ENCODE results near the gene RAB3A. TPM values are rescaled to one million over a fixed set of nuclear protein-coding genes. Genes with fewer than 3 reads are reported as not detected.

The RAB3A gene
- total and polyA plus RNA-seq, 5 donors: 23.1 to 41.5 (median 29.1) TPM

GRCh38 chr19:18197306-18197705 lies 6.5 kb downstream of the RAB3A start:
- no peak overlapping the region for H3K27ac ChIP-seq (ENCODE audit: low read length)
- DNase-seq (peak in 1 of 3 donors; percentile 48), ATAC-seq (no peak)
- no peaks in the 10 kb centered on the region for H3K9me3 ChIP-seq (ENCODE audit: control insufficient read depth, low read length)
- H3K4me1 ChIP-seq (ENCODE audit: control insufficient read depth, insufficient read depth, low read length): no peaks in the 10 kb centered on the region
- no peak overlapping the region for H3K4me3 ChIP-seq (ENCODE audit: low read length)
- 92% methylated on average over 18 of the region's 18 CpGs for WGBS
- no peaks in the 10 kb centered on the region for H3K27me3 ChIP-seq (ENCODE audit: control insufficient read depth, insufficient read depth)
- intact Hi-C loops (cut with DNase I): no loop called here

GRCh38 chr19:18196511-18196845 lies 7.4 kb downstream of the RAB3A start:
- intact Hi-C loops (cut with DNase I): no loop called here
- H3K9me3 ChIP-seq (ENCODE audit: control insufficient read depth, low read length): no peaks in the 10 kb centered on the region
- DNase-seq: no peak
- H3K4me3 ChIP-seq (ENCODE audit: low read length): no peak overlapping the region
- H3K4me1 ChIP-seq (ENCODE audit: control insufficient read depth, insufficient read depth, low read length): no peaks in the 10 kb centered on the region
- 85% methylated on average over 7 of the region's 7 CpGs for WGBS
- H3K27ac ChIP-seq (ENCODE audit: low read length): no peak overlapping the region
- no peak for ATAC-seq
- H3K27me3 ChIP-seq (ENCODE audit: control insufficient read depth, insufficient read depth): no peaks in the 10 kb centered on the region

GRCh38 chr19:18194554-18195238 lies 9.1 kb downstream of the RAB3A start:
- 34% methylated on average over 27 of the region's 27 CpGs for WGBS
- no peak overlapping the region for H3K4me3 ChIP-seq (ENCODE audit: low read length)
- DNase-seq: peak; percentile 46 to 76 (median 75)

DNA sequence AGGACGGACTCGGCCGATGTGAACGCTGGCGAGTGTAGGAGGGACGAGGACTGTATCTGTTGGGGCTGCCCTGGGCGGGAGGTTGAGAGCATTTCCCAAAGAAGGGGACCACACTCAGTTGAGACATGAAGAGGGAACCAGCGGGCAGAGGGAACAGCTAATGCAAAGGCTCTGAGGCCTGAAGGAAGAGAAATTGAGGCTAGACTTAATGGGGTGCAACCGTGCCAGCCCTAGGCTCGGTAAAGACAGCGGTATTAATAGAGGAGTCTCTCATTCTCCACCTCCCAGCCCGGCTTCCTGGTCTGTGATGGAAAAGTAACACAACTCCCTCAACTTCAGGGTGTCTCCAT lies 9.7 kb downstream of the RAB3A start:
- Histone ChIP-seq H3K27me3 (ENCODE audit: control insufficient read depth, insufficient read depth) (no peaks in the 10 kb centered on the region), H3K4me3 (ENCODE audit: low read length) (no peak overlapping the region), H3K9me3 (ENCODE audit: control insufficient read depth, low read length) (no peaks in the 10 kb centered on the region), H3K4me1 (ENCODE audit: control insufficient read depth, insufficient read depth, low read length) (no peaks in the 10 kb centered on the region), H3K27ac (ENCODE audit: low read length) (no peak overlapping the region)
- intact Hi-C loops (cut with DNase I): no loop called here
- DNase-seq (peak in 1 of 3 donors; percentile 43), ATAC-seq (no peak)
- WGBS: 51% methylated on average over 12 of the region's 12 CpGs

More at GRCh38 chr19:18194554-18195238, 9.1 kb downstream of the RAB3A start:
- Histone ChIP-seq H3K4me1 (ENCODE audit: control insufficient read depth, insufficient read depth, low read length) (no peaks in the 10 kb centered on the region), H3K9me3 (ENCODE audit: control insufficient read depth, low read length) (no peaks in the 10 kb centered on the region), H3K27ac (ENCODE audit: low read length) (no peak overlapping the region), H3K27me3 (ENCODE audit: control insufficient read depth, insufficient read depth) (no peaks in the 10 kb centered on the region)
- intact Hi-C loops (cut with DNase I): no loop called here
- peak in 1 of 2 donors; percentile 2 for ATAC-seq

GRCh38 chr19:18193388-18194180 lies 10.3 kb downstream of the RAB3A start:
- ATAC-seq (peak; percentile 2 to 6), DNase-seq (no peak)
- Histone ChIP-seq H3K4me3 (ENCODE audit: low read length) (peak overlapping the region; percentile 69), H3K27me3 (ENCODE audit: control insufficient read depth, insufficient read depth) (no peaks in the 10 kb centered on the region), H3K27ac (ENCODE audit: low read length) (peak overlapping the region; percentile 21), H3K4me1 (ENCODE audit: control insufficient read depth, insufficient read depth, low read length) (no peaks in the 10 kb centered on the region), H3K9me3 (ENCODE audit: control insufficient read depth, low read length) (no peaks in the 10 kb centered on the region)
- 4% methylated on average over 46 of the region's 46 CpGs for WGBS
- intact Hi-C loops (cut with DNase I): no loop called here

- Histone ChIP-seq H3K27ac (ENCODE audit: low read length) (peak within 1 kb of the TSS; percentile 94), H3K27me3 (ENCODE audit: control insufficient read depth, insufficient read depth) (no peaks in the 10 kb centered on the region), H3K4me3 (ENCODE audit: low read length) (peak within 1 kb of the TSS; percentile 69), H3K4me1 (ENCODE audit: control insufficient read depth, insufficient read depth, low read length) (no peaks in the 10 kb centered on the region), H3K9me3 (ENCODE audit: control insufficient read depth, low read length) (no peaks in the 10 kb centered on the region)
- DNase-seq (peak; percentile 100), ATAC-seq (peak; percentile 96 to 97)
- under 1% methylated on average over 74 of the region's 74 CpGs for WGBS
- intact Hi-C loops (cut with DNase I): no loop called here
Measured at GRCh38 chr19:18192673-18193387, 11.0 kb downstream of the RAB3A start, which contains the start of gene MPV17L2. Gene MPV17L2, plus strand, starts transcription at chr19:18193218. Its CDS starts 64 bp downstream, at chr19:18193282.

DNA sequence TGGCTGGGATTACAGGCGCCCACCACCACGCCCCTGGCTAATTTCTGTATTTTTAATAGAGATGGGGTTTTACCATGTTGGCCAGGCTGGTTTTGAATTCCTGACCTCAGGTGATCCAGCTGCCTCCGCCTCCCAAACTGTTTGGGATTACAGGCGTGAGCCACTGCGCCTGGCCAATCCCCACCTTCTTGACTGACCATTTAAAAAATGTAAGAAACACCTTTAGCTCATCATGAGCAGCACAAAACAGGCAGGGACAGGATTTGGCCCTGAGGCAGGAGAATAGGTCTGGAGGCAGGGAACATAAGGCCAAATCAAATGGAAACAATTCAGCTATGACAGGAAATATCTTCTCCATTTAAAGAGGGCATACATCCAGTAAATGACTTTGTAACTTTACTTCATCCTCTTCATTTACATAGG lies 12.2 kb downstream of the RAB3A start:
- Histone ChIP-seq H3K27me3 (ENCODE audit: control insufficient read depth, insufficient read depth) (no peaks in the 10 kb centered on the region), H3K4me1 (ENCODE audit: control insufficient read depth, insufficient read depth, low read length) (no peaks in the 10 kb centered on the region), H3K4me3 (ENCODE audit: low read length) (no peak overlapping the region), H3K9me3 (ENCODE audit: control insufficient read depth, low read length) (no peaks in the 10 kb centered on the region), H3K27ac (ENCODE audit: low read length) (peak overlapping the region; percentile 30)
- WGBS: 73% methylated on average over 5 of the region's 5 CpGs
- peak in 1 of 3 donors; percentile 28 for DNase-seq
- no peak for ATAC-seq
- intact Hi-C loops (cut with DNase I): no loop called here

GRCh38 chr19:18190278-18190677 lies 13.6 kb downstream of the RAB3A start:
- no peaks in the 10 kb centered on the region for H3K27me3 ChIP-seq (ENCODE audit: control insufficient read depth, insufficient read depth)
- no peak overlapping the region for H3K4me3 ChIP-seq (ENCODE audit: low read length)
- H3K9me3 ChIP-seq (ENCODE audit: control insufficient read depth, low read length): no peaks in the 10 kb centered on the region
- no peak overlapping the region for H3K27ac ChIP-seq (ENCODE audit: low read length)
- intact Hi-C loops (cut with DNase I): no loop called here
- 90% methylated on average over 4 of the region's 4 CpGs for WGBS
- ATAC-seq: no peak
- H3K4me1 ChIP-seq (ENCODE audit: control insufficient read depth, insufficient read depth, low read length): no peaks in the 10 kb centered on the region
- peak in 1 of 3 donors; percentile 10 for DNase-seq

- Histone ChIP-seq H3K27ac (ENCODE audit: low read length) (no peak overlapping the region), H3K4me3 (ENCODE audit: low read length) (no peak overlapping the region), H3K9me3 (ENCODE audit: control insufficient read depth, low read length) (no peaks in the 10 kb centered on the region), H3K4me1 (ENCODE audit: control insufficient read depth, insufficient read depth, low read length) (no peaks in the 10 kb centered on the region), H3K27me3 (ENCODE audit: control insufficient read depth, insufficient read depth) (no peaks in the 10 kb centered on the region)
- 60% methylated on average over 6 of the region's 6 CpGs for WGBS
- no peak for DNase-seq
- no peak for ATAC-seq
- intact Hi-C loops (cut with DNase I): no loop called here
Measured at GRCh38 chr19:18185538-18185937, 18.3 kb downstream of the RAB3A start.

- ATAC-seq: no peak
- no peak for DNase-seq
- Histone ChIP-seq H3K27me3 (ENCODE audit: control insufficient read depth, insufficient read depth) (no peaks in the 10 kb centered on the region), H3K27ac (ENCODE audit: low read length) (no peak overlapping the region), H3K4me1 (ENCODE audit: control insufficient read depth, insufficient read depth, low read length) (no peaks in the 10 kb centered on the region), H3K4me3 (ENCODE audit: low read length) (no peak overlapping the region), H3K9me3 (ENCODE audit: control insufficient read depth, low read length) (no peaks in the 10 kb centered on the region)
- intact Hi-C loops (cut with DNase I): no loop called here
Measured at GRCh38 chr19:18183529-18183928, 20.3 kb downstream of the RAB3A start.

GRCh38 chr19:18179957-18180356 lies 23.9 kb downstream of the RAB3A start:
- Histone ChIP-seq H3K27me3 (ENCODE audit: control insufficient read depth, insufficient read depth) (no peaks in the 10 kb centered on the region), H3K9me3 (ENCODE audit: control insufficient read depth, low read length) (no peaks in the 10 kb centered on the region), H3K4me3 (ENCODE audit: low read length) (no peak overlapping the region), H3K27ac (ENCODE audit: low read length) (no peak overlapping the region), H3K4me1 (ENCODE audit: control insufficient read depth, insufficient read depth, low read length) (no peaks in the 10 kb centered on the region)
- no peak for ATAC-seq
- 88% methylated on average over 5 of the region's 5 CpGs for WGBS
- DNase-seq: peak in 1 of 3 donors; percentile 16
- intact Hi-C loops (cut with DNase I): no loop called here

Measured in right cardiac atrium (tissue), 5 donors.